ENCODE results near the gene DNAH11.

- TF ChIP-seq ZNF398 (CRISPR knock-in tag; IDR thresholded peaks at IDR 0.05) (no peak), TCF3 (CRISPR knock-in tag; IDR thresholded peaks at IDR 0.05) (no peak), NCOA1 (IDR thresholded peaks at IDR 0.05; ENCODE audit: low read depth) (no peak), CHCHD3 (CRISPR knock-in tag; IDR thresholded peaks at IDR 0.05) (no peak)
These were observed 93.9 kb downstream of the DNAH11 start for GRCh38 chr7:21636694-21637093.

Data from K562 (cell line).